HG03064 (cell line): Measurements from ENCODE around the gene TRIM3.
A peak's percentile ranks its signal among the peaks of the same experiment; 100 is the strongest.

Experiments used
- ATAC-seq: cut with Tn5 transposase; IDR thresholded peaks from one replicate; pipeline ENCODE4 v1.9.1; 2021; ENCODE audit warnings: low read depth; ENCODE audit not compliant: unreplicated experiment

The TRIM3 gene

DNA sequence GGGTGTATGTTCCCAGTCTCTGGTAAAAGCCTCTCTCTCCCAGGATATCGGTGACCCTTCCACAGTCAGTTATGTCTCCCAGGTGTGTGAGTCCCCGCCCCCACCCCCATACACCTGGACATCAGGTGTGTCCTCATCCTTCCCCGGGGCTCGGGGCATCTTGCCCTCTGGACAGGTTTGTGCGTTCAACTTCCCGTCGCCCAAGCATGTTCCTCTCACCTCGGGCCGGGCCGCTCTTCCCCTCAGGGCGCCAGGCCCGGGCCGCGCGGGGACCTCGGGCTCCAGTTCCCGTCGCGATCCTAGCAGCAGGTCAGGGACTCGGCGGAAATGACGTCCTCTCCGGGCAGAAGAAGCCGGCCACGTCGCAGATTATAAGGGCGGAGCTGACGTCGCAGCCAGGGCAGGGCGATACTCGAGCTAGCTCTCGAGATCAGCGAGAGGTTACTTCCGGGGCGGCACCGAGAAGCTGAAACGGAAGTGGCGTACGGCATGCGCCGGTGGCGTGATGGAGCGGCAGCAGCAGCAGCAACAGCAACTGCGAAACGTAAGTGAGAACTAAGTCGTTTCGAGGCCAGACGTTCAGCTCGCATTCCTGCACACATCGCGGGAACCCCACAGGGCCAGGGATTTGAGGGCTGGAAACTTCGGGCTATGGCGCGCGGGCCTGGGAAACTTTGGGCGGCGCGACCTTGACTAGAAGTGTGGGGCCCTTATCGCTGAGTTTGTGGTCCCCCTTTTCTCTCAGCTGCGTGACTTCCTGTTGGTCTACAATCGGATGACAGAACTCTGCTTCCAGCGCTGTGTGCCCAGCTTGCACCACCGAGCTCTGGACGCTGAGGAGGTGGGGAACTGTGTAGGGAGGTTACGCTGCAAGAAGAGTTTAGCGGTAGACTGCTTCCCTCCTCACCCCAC, 7.5 kb upstream of the TRIM3 start, which contains the start of the genes ARFIP2 and TIMM10B:
ARFIP2 (minus strand) TSS at position 320 of the 912 bp plus-strand sequence. CDS start 910 bp downstream, outside the sequence.
TIMM10B (plus strand) TSS at position 490 of the 912 bp plus-strand sequence; CDS start at position 506, 16 bp downstream.
- peak; percentile 99 for ATAC-seq

DNA sequence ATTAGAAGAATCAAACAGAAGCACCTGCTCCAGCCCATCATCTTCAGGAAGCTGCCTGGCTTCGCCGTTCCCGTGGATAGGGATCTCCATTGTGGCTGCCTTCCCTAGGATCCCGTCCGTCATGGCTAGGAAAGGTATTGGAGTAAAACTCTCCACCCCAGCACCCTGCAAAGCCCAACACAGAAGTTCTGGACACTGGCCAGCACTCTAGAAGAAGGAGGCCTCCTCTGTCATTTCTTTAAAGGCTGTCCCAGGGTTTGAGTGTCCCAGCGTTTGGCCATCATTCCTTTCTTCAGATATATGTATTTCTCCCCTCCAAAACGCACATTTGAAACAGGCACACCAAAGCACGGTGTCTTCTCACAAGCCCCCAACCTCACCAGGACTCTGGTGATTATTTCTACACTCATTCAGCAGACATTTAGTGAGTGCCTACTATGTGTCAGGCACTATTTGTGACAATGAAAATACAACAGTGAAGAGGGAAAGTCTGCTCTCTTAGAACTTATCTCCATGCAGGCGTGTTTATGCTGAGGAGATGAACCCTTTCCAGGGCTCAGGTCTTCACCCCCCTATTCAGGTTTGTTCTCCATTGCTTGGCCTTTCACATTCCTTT, 6.7 kb upstream of the TRIM3 start:
- ATAC-seq = no peak

DNA sequence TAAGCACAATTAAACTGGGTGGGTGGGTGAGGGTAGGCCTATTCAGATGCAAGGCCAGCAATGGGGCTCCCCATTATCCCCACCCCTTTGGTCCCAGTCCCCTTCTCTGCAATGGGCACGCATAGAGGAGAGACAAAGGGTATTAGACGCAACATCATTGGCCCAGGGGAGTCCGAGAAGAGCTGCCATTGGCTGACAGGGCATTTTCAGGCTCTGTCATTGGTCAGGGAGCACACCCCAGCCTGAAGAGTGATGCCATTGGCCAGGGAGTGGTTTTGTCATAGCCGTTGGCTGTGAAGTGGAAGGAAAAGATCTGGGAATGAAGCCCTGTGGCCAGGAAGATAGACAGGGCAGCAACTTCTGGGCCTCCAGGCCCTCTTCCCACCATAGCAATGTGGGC, 2.8 kb upstream of the TRIM3 start:
- no peak for ATAC-seq

GRCh38 chr11:6475936-6476335, 2.2 kb upstream of the TRIM3 start:
- ATAC-seq = no peak

DNA sequence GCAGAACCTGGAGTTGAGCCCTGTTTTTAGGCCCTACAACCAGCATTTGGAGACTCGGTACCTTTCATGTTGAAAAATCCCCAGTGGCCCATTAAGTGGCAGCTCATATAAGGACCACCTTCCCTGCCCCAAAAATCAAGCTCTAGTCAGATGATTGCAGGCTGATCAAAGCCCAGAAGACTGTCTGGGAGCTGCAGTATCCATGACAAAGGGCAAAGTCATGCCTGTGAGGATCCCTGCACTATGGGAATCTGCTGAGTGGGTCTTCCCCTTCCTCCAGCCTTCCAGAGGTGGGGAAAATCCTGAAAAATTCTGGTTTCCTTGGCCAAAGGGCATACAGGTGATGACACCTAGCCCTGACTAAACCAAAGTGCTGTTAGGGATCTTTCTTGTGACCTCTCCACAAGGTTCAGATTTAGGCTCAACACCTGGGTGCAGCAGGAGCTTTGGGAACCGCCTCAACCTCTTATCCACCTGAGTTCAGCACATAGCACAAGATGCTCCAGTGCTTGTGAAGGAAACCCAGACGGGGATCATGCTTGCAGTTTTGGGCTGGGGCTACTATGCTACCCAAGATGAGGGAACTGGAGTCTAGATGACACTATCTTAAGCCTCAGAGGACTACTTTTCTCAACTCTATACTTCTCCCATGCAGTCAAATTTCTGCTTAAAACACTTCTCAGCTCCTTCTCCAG, 1.2 kb upstream of the TRIM3 start:
- no peak for ATAC-seq

GRCh38 chr11:6474413-6474792, 662 bp upstream of the TRIM3 start:
- no peak for ATAC-seq

- ATAC-seq = no peak
Measured at GRCh38 chr11:6472934-6473333, 807 bp downstream of the TRIM3 start.

DNA sequence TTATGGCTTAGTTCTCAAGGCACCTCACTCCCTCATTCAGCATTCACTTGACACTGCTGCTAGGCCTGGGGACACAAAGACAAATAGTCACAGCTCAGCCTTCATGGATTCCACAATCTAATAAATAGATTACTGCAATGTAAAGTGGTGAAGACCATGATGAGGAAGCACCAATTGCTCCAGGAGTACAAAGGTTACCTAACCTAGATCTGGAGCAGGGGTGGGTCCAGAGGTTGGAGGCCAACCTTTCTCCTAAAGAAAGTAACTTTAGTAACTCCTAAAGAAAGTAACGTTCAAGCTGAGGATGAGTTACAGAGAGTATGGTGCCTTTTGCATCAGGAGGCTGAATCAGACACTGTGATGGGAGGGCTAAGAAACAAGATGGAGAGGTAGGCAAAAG, 4.1 kb downstream of the TRIM3 start:
- ATAC-seq = no peak

GRCh38 chr11:6468712-6469495, 4.8 kb downstream of the TRIM3 start:
- peak; percentile 73 for ATAC-seq

- ATAC-seq = no peak
Measured at GRCh38 chr11:6459099-6459450, 14.7 kb downstream of the TRIM3 start.

- ATAC-seq = no peak
Measured at GRCh38 chr11:6458352-6459098, 15.2 kb downstream of the TRIM3 start.

GRCh38 chr11:6457581-6458320, 16.0 kb downstream of the TRIM3 start:
- ATAC-seq = no peak

DNA sequence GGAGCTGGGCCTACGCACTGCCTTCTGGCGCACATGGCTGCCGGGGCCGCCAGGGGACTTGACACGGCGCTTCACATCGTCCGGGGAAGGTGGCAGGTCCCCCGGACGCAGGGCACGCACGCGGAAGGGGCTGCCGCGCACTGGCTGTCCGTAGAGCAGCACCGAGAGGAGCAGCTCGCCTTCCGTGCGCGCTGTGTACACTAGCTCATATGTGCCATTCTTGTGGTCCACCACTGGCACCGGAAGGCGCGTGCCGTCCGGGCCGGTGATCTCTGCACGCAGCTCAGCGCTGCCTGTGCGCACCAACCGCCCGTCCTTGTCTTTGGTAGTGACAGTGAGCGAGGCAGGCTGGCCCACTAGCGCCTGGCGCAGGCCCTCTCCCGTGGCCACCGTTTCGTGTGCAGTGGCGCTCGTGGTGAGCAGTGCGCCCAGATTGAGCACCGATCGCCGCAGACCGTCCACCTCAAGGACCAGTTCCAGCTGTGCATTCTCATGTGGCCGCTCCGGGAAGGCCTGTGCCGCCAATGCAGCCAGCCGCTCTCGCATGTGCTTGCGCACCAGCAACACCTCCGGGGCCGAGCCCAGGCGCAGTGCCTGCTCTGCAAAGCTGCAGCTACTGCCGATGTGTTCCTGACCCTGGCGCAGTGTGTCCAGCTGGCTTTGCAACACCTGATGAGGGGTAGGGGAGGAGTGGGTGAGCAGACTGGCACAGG, 17.2 kb downstream of the TRIM3 start:
- no peak for ATAC-seq

DNA sequence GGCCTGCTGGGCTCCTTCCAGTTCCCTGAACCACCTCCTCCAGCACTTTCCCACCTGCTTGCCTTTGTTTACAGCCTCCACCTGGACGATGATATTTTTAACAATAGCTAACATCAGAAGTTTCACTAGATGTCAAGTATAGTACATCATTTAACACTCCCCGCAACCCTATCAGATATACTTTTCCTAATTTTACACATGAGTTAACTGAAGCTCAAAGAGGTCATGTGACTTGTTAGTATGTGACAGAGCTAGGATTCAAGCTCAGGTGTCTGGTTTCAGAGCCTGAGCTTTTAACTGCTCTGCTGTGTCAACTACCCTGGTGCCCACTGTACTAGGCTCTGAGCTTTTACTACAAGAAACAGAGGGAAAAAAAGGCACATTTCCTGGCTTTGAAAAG, 18.7 kb downstream of the TRIM3 start:
- ATAC-seq = no peak

DNA sequence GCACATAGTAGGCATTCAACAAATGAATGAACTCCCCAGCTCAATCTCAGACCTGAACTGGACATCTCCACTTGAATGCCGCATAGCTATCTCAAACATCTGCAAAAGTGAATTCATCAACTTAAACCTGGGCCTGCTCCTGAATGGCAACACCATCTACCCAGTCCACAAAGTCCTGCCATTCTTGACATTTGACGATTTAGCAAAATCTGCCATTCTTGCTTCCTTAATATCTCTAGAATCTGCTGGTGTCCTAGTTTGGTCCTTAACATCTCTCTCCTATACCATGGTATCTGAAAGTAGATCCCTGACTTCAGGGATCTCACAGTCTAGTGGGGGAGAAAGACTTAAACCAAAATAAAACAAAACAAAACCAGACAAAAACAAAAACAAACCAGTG, 20.6 kb downstream of the TRIM3 start:
- ATAC-seq = no peak

- no peak for ATAC-seq
Measured at GRCh38 chr11:6452219-6452618, 21.5 kb downstream of the TRIM3 start.

DNA sequence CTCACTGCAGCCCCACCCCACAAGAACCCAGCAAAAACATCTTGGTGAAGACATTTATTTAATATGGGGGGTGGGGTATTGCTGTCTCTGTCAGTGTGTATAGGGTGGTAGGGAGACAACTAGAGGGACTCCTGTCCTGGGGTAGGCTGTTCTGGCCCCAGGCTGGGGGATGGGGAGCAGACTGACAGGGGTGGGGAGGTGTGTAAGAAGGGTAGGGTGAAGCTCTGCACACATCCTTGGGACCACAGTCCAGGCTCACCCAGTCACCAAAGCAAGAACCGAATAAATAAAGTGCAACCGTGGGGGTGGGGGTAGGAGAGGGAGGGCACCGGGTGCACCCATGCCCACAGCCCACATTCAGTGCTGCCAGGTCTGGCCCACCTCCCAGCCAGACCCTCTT, 25.2 kb downstream of the TRIM3 start:
- no peak for ATAC-seq

DNA sequence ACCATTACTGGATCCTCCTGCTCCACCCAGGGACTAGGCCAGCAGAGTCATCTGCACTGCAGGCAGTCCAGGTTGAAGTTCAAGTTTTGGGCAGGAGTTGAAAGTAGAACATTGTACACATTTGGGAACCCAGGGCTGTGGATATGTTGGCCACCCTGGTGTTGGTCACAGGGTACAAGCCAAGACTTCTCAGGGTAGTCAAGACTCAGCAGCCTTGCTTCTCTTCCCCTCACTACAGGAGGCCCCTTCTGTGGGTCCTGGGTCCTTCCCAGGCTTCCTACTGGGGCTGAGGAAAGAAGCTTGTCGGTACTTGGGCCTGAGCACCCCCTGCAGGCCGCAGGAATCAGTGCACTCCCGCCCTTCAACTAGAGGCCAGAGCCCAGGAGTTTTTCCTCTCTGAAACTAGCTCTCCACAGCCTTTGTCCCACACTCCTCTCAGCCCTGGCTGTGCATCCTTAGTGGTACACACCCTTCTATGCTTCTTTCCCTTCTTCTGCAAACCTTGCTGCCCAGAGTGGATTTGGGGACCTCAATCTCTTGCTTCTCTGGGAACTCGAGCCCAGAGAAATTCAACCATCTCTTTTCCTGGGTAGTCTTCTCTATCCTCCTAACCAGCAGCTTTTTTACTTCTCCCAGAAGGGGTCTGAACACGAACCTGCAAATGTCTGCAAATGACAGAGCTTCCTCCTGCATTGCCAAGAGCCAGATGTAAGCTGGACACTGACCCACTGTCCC, 30.3 kb downstream of the TRIM3 start:
- ATAC-seq = peak; percentile 67
